ENCODE measurements around the gene PRSS8.

DNA sequence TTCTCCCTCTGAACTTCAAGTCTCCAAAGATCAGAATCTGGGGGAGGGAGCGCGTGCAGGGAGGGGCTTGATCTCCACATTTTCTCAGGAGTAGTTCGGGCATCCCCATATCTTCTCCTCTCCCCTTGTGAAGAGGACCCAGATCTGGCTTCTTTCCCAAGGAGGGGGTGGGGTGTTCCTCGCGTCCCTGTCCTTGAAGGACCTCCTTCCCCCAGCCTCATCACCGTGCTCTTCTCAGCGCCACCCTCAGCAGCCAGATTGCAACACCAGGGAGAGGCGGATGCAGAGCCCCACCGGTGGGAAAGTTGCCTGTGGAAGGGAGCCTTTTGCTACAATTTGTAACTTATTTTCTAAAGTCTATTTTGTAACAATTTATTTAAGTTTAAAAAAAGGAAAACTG is 52.4 kb downstream of the PRSS8 start:
- TF ChIP-seq, protein P1, sequence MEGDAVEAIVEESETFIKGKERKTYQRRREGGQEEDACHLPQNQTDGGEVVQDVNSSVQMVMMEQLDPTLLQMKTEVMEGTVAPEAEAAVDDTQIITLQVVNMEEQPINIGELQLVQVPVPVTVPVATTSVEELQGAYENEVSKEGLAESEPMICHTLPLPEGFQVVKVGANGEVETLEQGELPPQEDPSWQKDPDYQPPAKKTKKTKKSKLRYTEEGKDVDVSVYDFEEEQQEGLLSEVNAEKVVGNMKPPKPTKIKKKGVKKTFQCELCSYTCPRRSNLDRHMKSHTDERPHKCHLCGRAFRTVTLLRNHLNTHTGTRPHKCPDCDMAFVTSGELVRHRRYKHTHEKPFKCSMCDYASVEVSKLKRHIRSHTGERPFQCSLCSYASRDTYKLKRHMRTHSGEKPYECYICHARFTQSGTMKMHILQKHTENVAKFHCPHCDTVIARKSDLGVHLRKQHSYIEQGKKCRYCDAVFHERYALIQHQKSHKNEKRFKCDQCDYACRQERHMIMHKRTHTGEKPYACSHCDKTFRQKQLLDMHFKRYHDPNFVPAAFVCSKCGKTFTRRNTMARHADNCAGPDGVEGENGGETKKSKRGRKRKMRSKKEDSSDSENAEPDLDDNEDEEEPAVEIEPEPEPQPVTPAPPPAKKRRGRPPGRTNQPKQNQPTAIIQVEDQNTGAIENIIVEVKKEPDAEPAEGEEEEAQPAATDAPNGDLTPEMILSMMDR (IDR thresholded peaks at IDR 0.05): no peak
- TF ChIP-seq POLR2A (IDR thresholded peaks at IDR 0.05): no peak
